SK-N-SH (cell line): Measurements from ENCODE around the gene DIS3. TPM values are rescaled to one million over a fixed set of nuclear protein-coding genes. Genes with fewer than 3 reads are reported as not detected.

Experiments
- CTCF ChIA-PET: fragments of 300-600, 350-600 bp; formaldehyde crosslinking; extraction: SDS; loops from one replicate; lab custom pipeline; 2021; lab: Yijun Ruan, JAX
- POLR2A ChIA-PET: fragments of 350-600 bp; sonication (Branson Sonifier 250); formaldehyde crosslinking; extraction: SDS; loops from one replicate; lab custom pipeline; 2020; ENCODE audit warnings: antibody characterized with exemption, inconsistent platforms; lab: Yijun Ruan, JAX
- DNase-seq: peaks from one replicate; pipeline ENCODE4 v3.0.0; 2012
- H2AFZ ChIP-seq: fragments of 200-600 bp; sonication (generic); 2 replicates; pipeline ENCODE4 v1.8.1; 2016; ENCODE audit warnings: antibody characterized with exemption, mild to moderate bottlenecking, low read depth
- H3F3A ChIP-seq: fragments of 200-600 bp; sonication (generic); replicated peaks from 2 replicates; pipeline ENCODE3; 2016; ENCODE audit warnings: antibody characterized with exemption, mild to moderate bottlenecking; ENCODE audit not compliant: insufficient read depth
- H3K27ac ChIP-seq, 2 experiments: fragments of 200-500 bp in 1 of 2; fragments of 200-600 bp in 1 of 2; sonication (Bioruptor generic) in 1 of 2; sonication (generic), shearing (Covaris generic) in 1 of 2; 2 replicates each; pipeline versions ENCODE4 v1.5.1 to v1.6.1; 2014 to 2016; ENCODE audit warnings: low read depth in 2 of 2, inconsistent platforms in 1 of 2, low read length in 1 of 2, mild to moderate bottlenecking in 1 of 2, mixed read lengths in 1 of 2
- H3K27me3 ChIP-seq: fragments of 200-600 bp; sonication (generic), shearing (Covaris generic); 2 replicates; pipeline ENCODE4 v1.6.1; 2016; ENCODE audit warnings: mixed run types; ENCODE audit not compliant: insufficient read depth
- H3K36me3 ChIP-seq, 2 experiments: fragments of 200-500 bp in 1 of 2; fragments of 200-600 bp in 1 of 2; sonication (Bioruptor generic) in 1 of 2; sonication (generic) in 1 of 2; replicated peaks in 1 of 2; 2 replicates each; pipeline versions ENCODE3 to v1.5.1; 2014 to 2016; ENCODE audit warnings: low read length in 1 of 2, mild to moderate bottlenecking in 1 of 2; ENCODE audit not compliant: insufficient read depth in 2 of 2, control insufficient read depth in 1 of 2
- H3K4me1 ChIP-seq, 2 experiments: fragments of 200-500 bp in 1 of 2; fragments of 200-600 bp in 1 of 2; sonication (Bioruptor generic) in 1 of 2; sonication (generic), shearing (Covaris generic) in 1 of 2; 2 replicates each; pipeline versions ENCODE4 v1.5.1 to v1.6.1; 2014 to 2016; ENCODE audit warnings: low read depth in 1 of 2, low read length in 1 of 2, mixed run types in 1 of 2; ENCODE audit not compliant: insufficient read depth in 2 of 2, control insufficient read depth in 1 of 2
- H3K4me2 ChIP-seq: fragments of 200-600 bp; sonication (generic), shearing (Covaris generic); 2 replicates; pipeline ENCODE4 v1.6.1; 2017; ENCODE audit warnings: mixed run types
- H3K4me3 ChIP-seq, 2 experiments: fragments of 200-500 bp in 1 of 2; fragments of 200-600 bp in 1 of 2; sonication (Bioruptor generic) in 1 of 2; sonication (generic), shearing (Covaris generic) in 1 of 2; 2 replicates each; pipeline versions ENCODE4 v1.5.1 to v1.8.1; 2014 to 2016; ENCODE audit warnings: low read depth in 2 of 2, inconsistent platforms in 1 of 2, low read length in 1 of 2, mild to moderate bottlenecking in 1 of 2, mixed read lengths in 1 of 2, moderate library complexity in 1 of 2
- H3K79me2 ChIP-seq: fragments of 200-600 bp; sonication (generic); 2 replicates; pipeline ENCODE4 v1.8.1; 2017; ENCODE audit warnings: mild to moderate bottlenecking; ENCODE audit not compliant: insufficient read depth
- H3K9ac ChIP-seq: fragments of 200-600 bp; sonication (generic); 2 replicates; pipeline ENCODE4 v1.6.1; 2017; ENCODE audit warnings: mixed run types
- H3K9me2 ChIP-seq: fragments of 200-600 bp; sonication (generic); 2 replicates; pipeline ENCODE4 v1.6.1; 2017; ENCODE audit warnings: mixed run types
- H3K9me3 ChIP-seq: fragments of 200-600 bp; sonication (generic); 2 replicates; pipeline ENCODE4 v1.6.1; 2017; ENCODE audit warnings: mixed run types, mild to moderate bottlenecking, moderate library complexity
- H4K20me1 ChIP-seq: fragments of 200-600 bp; sonication (generic); 2 replicates; pipeline ENCODE4 v1.6.1; 2017; ENCODE audit warnings: mild to moderate bottlenecking, mixed run types; ENCODE audit not compliant: insufficient read depth
- CHD2 ChIP-seq: fragments of 150-350 bp; IDR thresholded peaks from 2 replicates; pipeline ENCODE4 v1.6.1; 2018; ENCODE audit warnings: low read length; ENCODE audit not compliant: partially characterized antibody
- ELF1 ChIP-seq: IDR thresholded peaks from 2 replicates; pipeline ENCODE4 v1.4.0; 2012
- EP300 ChIP-seq, 2 experiments: IDR thresholded peaks; 2 replicates each; pipeline versions ENCODE4 v1.4.0 to v1.6.1; 2012; ENCODE audit warnings: borderline replicate concordance in 1 of 2, low read depth in 1 of 2, low read length in 1 of 2
- EZH2phosphoT487 ChIP-seq: fragments of 200-600 bp; sonication (generic); IDR thresholded peaks from 2 replicates; pipeline ENCODE4 v1.6.1; 2017; ENCODE audit warnings: low read depth, mixed run types, mild to moderate bottlenecking, antibody characterized with exemption, moderate library complexity, borderline replicate concordance
- FOSL2 ChIP-seq: IDR thresholded peaks from 2 replicates; pipeline ENCODE4 v1.4.0; 2012; ENCODE audit warnings: low read depth, mild to moderate bottlenecking, moderate library complexity, borderline replicate concordance
- FOXM1 ChIP-seq: IDR thresholded peaks from 2 replicates; pipeline ENCODE4 v1.4.0; 2012; ENCODE audit warnings: low read depth, mild to moderate bottlenecking
- IRF3 ChIP-seq: fragments of 150-350 bp; IDR thresholded peaks from 2 replicates; pipeline ENCODE4 v1.6.1; 2016; ENCODE audit warnings: mild to moderate bottlenecking, low read depth, low read length
- MAX ChIP-seq: IDR thresholded peaks from 2 replicates; pipeline ENCODE4 v1.4.0; 2012; ENCODE audit warnings: low read depth
- NFIC ChIP-seq: IDR thresholded peaks from 2 replicates; pipeline ENCODE4 v1.4.0; 2012; ENCODE audit warnings: borderline replicate concordance
- NRF1 ChIP-seq: IDR thresholded peaks from 2 replicates; pipeline ENCODE4 v1.6.1; 2012; ENCODE audit warnings: low read depth, mild to moderate bottlenecking, low read length
- RAD21 ChIP-seq: IDR thresholded peaks from 2 replicates; pipeline ENCODE4 v1.6.1; 2012; ENCODE audit warnings: mild to moderate bottlenecking, low read length
- RFX5 ChIP-seq: IDR thresholded peaks from 2 replicates; pipeline ENCODE4 v1.6.1; 2012; ENCODE audit warnings: mild to moderate bottlenecking, improper control_type of control experiment, low read length
- RXRA ChIP-seq: IDR thresholded peaks from 2 replicates; pipeline ENCODE4 v1.4.0; 2012; ENCODE audit warnings: low read depth, mild to moderate bottlenecking, borderline replicate concordance
- SMC3 ChIP-seq: IDR thresholded peaks from 2 replicates; pipeline ENCODE4 v1.6.1; 2012; ENCODE audit warnings: low read depth, low read length, improper control_type of control experiment
- TCF12 ChIP-seq: IDR thresholded peaks from 2 replicates; pipeline ENCODE4 v1.4.0; 2012
- TEAD4 ChIP-seq: IDR thresholded peaks from 2 replicates; pipeline ENCODE4 v1.4.0; 2012; ENCODE audit warnings: mild to moderate bottlenecking, borderline replicate concordance; ENCODE audit not compliant: insufficient read depth
- USF1 ChIP-seq: IDR thresholded peaks from 2 replicates; pipeline ENCODE4 v1.4.0; 2012; ENCODE audit warnings: low read depth, borderline replicate concordance
- USF2 ChIP-seq: fragments of 150-350 bp; IDR thresholded peaks from 2 replicates; pipeline ENCODE4 v1.6.1; 2017; ENCODE audit warnings: antibody characterized with exemption, low read length, low read depth, borderline replicate concordance
- WGBS: methylation state at CpG from one replicate; pipeline ENCODE4 v1.1.6; 2017; ENCODE audit warnings: low lambda C conversion rate; 5-methylcytosine and 5-hydroxymethylcytosine counted together
- polyA plus RNA-seq, 3 experiments: library from polyadenylated mRNA; depleted of rRNA; stranded (reverse); fragments of >200 nt; gene quantifications; 2 replicates each; pipeline ENCODE4 v1.2.3, GENCODE V29; 2012

The DIS3 gene
- polyA plus RNA-seq, 1 of the 3 experiments (the other 2 are of a cell fraction) = 15.7 TPM

GRCh38 chr13:72740015-72740414 is 41.7 kb downstream of the DIS3 start:
- Histone ChIP-seq H3K27me3 (no peaks in the 10 kb centered on the region), H3K36me3 (peaks cover 41% of the 10 kb centered on the region in 2 experiments), H3K4me1 (no peaks in the 10 kb centered on the region; a peak in 2 of 4 replicates), H4K20me1 (no peaks in the 10 kb centered on the region), H2AFZ (no peak overlapping the region), H3K9me2 (no peaks in the 10 kb centered on the region), H3K9ac (no peak overlapping the region), H3K79me2 (peaks cover 46% of the 10 kb centered on the region; the same call in 1 of the 2 replicates), H3K4me2 (no peak overlapping the region), H3K9me3 (no peaks in the 10 kb centered on the region), H3F3A (no peaks in the 10 kb centered on the region), H3K27ac (peak overlapping the region in 1 of 2 experiments; percentile 40; a peak in 1 of 4 replicates), H3K4me3 (no peak overlapping the region)
- TF ChIP-seq NRF1 (no peak), NFIC (no peak), USF2 (no peak), ELF1 (no peak), RXRA (no peak), MAX (no peak)
- 64% methylated on average over 1 of the region's 1 CpG for WGBS
- CTCF ChIA-PET = no interaction called here
- POLR2A ChIA-PET = no interaction called here
- no peak for DNase-seq

- Histone ChIP-seq H3K4me2 (no peak overlapping the region), H3K36me3 (peaks cover 38 to 40% of the 10 kb centered on the region in 2 experiments), H3K27ac (no peak overlapping the region), H3K4me3 (no peak overlapping the region), H3K9ac (no peak overlapping the region), H3K9me2 (no peaks in the 10 kb centered on the region)
- POLR2A ChIA-PET = no interaction called here
- TF ChIP-seq RFX5 = no peak
- TF ChIP-seq RXRA = no peak
- no peak for TF ChIP-seq NFIC
- TF ChIP-seq FOXM1 = no peak
- TF ChIP-seq IRF3 = no peak
- TF ChIP-seq EP300 (IDR thresholded peaks at IDR 0.05; ENCODE audit: borderline replicate concordance in 1 of 2, low read depth in 1 of 2, low read length in 1 of 2) = no peak
- no peak for TF ChIP-seq NRF1
- no peak for TF ChIP-seq TCF12
- no peak for TF ChIP-seq SMC3
- no peak for TF ChIP-seq FOSL2
- no peak for TF ChIP-seq TEAD4
- no peak for TF ChIP-seq USF1
- no peak for TF ChIP-seq ELF1
- TF ChIP-seq CHD2 = no peak
- no peak for TF ChIP-seq MAX
- no peak for TF ChIP-seq EZH2phosphoT487
- TF ChIP-seq RAD21 = no peak
- TF ChIP-seq, all 33 proteins: peak for 0
- CTCF ChIA-PET = no interaction called here
- Histone ChIP-seq H3K9me3 (no peaks in the 10 kb centered on the region), H4K20me1 (no peaks in the 10 kb centered on the region), H3K79me2 (peaks cover 55% of the 10 kb centered on the region), H3K4me1 (no peaks in the 10 kb centered on the region; a peak in 2 of 4 replicates), H2AFZ (no peak overlapping the region), H3K27me3 (no peaks in the 10 kb centered on the region), H3F3A (no peaks in the 10 kb centered on the region)
- 88% methylated on average over 3 of the region's 3 CpGs for WGBS
- no peak for DNase-seq
These were observed 44.7 kb downstream of the DIS3 start for GRCh38 chr13:72737033-72737432.
